Activated CD8-positive, alpha-beta memory T cell treated with anti-CD3 and anti-CD28 coated beads, Interleukin-2, amount 50 U/mL, for 4 hours (primary cell): ENCODE data around the gene CDADC1.
A peak's percentile ranks its signal among the peaks of the same experiment; 100 is the strongest.

Experiments used
- DNase-seq: peaks from one replicate; pipeline ENCODE4 v3.0.0-alpha.2; 2020

CDADC1 gene

DNA sequence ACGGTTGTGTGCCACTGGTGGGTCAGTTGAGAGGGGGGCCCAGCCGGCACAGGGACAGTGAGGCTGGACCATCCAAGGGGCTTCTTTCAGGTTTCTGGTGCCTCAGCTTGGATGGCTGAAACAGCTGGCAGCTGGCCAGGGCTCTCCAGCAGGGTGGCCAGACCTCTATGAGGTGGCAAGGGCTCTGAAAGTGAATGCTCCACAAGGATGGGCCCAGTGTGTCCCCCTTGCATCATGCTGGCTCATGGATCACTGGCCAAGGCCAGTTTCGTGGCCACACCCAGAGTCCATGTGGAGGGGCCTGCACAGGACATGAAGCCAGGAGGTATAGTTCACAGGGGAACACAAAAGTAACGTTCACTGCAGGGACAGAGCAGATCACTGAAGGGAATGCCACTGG lies 49.6 kb downstream of the CDADC1 start:
- no peak for DNase-seq

DNA sequence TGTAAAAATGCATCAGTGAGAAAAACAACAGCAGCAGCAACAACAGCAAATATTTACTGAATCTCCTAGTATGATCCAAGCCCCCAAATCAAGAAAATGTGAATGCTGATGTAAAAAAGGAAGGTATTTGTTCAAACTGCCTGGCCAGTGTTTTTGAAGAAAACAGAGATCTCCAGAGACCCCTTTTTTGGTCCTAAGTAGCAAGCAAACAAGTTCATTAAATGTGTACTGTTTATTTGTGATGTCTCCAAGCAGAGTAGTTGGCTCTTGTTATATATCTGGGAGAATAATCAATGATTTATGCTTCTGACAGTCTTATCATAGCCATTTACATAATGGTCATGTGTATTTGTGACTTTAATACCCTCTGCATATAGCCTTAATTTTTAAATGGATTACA lies 50.7 kb downstream of the CDADC1 start:
- DNase-seq, result no peak

DNA sequence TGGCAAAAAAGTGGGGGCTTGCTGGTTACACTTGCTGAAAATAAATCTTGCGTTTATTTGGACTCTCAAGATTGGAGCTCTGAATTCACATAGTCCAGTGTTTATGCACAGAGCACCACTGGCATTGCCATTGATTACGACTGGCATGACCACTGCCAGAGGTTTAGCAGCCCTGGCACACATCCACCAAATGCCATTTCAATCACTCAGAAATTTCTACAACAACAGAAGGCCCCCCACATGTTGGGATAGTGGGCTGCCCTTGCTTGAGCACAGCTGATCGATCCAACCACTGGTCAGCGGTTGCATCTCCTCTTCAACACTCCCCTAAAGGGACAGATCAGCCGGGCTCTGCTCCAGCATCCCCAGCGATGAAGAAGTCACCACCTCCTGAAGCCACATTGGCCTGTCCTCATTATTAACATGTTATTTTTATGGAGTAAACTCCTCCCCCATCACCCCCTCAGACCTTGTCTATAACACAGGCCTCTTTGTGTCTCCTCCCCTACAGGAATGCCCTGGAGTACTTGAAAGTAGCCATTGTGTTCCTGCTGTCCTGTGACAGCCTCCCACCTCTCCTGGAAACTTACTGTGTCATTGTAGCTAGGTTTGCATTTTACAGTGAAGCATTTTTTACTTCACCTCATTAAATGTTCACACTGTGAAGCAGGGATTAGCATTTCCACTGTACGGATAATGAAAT lies 51.3 kb downstream of the CDADC1 start:
- DNase-seq, result no peak

GRCh38 chr13:49300276-49300675 lies 52.6 kb downstream of the CDADC1 start:
- no peak for DNase-seq

GRCh38 chr13:49300739-49301589 lies 53.2 kb downstream of the CDADC1 start:
- DNase-seq, result peak; percentile 61

DNA sequence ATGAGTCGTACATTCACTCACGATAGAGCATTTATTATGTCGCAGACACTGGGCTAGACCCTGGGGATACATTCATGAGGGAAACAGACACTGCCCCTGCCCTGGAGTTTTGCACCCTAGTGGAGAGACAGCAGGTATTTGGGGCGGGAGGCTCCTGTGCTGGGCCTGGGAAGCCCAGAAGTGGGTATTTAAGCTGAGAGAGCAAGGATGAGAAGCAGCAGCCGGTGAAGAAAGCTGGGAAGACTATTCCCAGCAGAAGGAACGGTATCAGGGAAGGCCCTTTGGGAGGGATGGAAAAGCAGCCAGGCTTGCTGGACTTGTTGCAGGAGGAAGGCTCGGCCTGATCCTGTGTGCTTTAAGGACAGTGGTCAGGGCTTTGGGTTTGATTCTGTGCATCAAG lies 54.5 kb downstream of the CDADC1 start:
- DNase-seq, result no peak

DNA sequence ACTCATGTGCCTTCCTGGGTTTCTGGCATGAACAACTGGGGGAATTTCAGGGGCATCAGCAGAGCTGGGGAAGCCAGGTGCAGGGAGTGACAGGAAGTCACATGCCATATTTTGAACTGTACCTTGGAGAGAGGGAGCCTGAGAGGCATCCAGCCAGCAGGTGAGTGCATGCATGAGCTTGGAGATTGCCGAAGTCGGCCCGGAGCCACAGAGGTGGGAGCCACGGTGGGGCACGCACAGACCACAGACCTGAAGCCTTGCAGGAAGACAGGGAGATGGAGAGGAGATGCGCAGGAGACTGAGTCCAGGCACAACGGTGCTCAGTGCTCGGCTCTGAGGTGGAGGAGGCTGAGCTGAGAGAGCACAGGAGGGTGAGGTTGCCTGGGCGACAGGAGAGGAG lies 55.1 kb downstream of the CDADC1 start:
- DNase-seq, result no peak

GRCh38 chr13:49303533-49304252 lies 56.0 kb downstream of the CDADC1 start:
- no peak for DNase-seq

DNA sequence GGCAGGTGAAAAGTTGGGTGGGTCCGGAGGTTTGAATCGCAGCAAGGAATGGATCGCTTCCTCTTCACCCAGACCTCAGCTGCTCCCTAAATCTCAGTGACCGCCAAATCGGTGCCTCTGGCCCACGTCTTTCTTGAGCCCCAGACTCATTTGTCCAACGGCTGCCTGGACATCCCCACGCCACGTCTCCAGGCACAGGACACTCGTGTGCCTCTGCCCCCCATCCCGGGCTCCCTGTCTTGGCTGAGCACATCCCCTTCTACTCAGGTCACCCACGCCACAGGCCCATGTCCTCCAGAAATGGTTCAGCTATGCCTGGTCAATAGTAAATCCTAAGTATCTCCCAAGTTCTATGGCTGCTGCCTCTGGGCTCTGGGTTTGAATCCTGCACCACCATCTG lies 56.6 kb downstream of the CDADC1 start:
- no peak for DNase-seq

DNA sequence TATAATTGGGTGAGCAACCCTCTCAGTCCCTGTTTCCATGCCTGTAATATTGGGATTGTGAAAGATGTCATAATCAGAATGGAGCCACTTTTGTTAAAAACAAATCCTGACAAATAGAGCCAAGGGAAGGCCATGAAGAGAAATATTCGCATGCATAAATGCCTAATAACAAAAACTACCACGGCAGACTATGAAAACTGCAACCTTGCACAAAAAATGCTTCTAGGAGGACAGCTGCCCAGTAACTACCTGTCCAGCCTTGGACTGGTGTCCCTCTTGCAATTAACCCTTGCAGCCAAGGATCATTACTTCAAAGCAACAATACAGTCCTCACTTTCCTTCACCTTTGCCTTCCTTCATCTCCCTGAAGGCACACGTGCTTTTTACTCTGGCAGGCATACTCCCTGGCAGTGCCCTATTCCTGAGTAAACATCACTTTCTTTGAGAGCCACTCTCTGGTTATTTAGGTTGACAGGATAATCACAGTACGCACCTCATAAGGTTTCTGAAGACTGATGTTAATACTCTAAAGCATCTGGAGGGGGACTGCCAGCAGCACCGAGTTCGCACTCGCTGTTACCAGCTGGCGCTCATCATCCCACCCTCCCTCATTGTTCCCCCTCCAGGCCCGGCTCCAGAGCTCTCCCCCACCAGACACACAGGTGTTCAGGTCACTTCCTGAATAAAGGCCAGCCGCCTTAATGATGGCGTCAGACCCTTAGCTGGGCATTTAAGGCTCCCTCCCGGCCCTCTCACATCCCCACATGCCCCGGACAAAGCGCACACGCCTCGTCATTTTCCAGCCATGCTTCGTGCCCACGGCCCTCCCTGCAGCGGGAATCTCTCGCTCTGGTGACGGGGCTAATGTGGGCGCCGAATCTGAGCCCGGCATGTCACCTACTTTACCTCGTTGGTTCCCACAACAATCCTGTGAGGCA lies 57.3 kb downstream of the CDADC1 start:
- DNase-seq, result no peak

GRCh38 chr13:49305792-49306425 lies 58.2 kb downstream of the CDADC1 start:
- DNase-seq, result no peak

DNA sequence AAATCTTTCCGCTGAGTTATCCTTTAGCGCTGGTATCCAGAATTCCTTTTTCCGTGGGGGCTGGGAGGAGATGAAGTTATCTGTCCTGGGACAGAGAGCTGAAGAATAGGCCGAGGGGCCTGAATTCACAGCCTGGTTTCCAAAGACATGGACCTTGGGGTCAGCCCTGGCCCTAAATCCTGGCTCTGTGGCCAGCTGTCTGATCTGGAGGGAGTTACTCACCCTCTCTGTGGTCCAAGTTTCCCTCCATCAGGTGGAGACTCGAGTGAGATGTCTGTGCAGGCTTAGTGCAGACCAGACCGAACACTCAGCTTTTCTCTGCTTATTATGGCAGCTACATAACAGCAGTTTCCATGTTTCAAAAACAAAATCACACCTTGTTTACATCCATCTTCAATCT lies 59.6 kb downstream of the CDADC1 start:
- no peak for DNase-seq

DNA sequence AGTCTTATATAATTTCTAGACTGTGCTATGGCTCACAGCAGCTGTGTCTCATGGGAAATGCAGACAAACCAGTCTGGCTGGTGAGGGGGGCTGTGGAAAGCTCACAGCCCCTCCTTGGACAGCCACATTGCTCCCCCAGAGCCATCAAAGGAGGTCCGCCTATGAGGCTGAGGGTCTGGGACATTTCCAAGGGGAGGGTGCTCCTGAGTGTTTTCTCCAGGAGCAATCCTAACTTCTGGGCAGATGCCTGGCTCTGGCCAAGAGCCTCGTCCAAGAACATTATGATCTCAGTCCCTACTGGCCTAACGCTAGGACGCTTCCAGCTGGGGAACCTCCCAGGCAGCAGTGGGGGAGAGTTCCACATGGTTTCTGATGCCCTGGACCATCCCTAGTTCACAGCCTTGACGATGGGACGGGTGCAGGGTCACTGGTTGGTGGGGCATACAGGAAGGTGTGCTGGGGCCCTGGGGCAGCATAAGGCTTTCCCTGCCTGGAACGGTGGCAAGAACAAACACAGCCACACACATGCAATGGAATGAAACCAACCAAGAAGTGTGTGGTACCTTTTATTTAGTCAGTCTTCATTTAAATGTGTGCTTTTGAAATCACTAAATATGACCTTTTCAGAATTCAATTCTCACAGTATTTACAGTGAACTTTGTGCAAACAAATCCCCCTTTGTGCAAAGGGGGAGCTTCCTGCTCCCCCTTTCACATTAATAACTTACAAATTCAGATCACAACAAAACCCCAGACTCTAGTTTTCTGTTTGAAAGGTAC lies 60.6 kb downstream of the CDADC1 start:
- no peak for DNase-seq

- no peak for DNase-seq
These were observed 61.2 kb downstream of the CDADC1 start for GRCh38 chr13:49308921-49309408.

DNA sequence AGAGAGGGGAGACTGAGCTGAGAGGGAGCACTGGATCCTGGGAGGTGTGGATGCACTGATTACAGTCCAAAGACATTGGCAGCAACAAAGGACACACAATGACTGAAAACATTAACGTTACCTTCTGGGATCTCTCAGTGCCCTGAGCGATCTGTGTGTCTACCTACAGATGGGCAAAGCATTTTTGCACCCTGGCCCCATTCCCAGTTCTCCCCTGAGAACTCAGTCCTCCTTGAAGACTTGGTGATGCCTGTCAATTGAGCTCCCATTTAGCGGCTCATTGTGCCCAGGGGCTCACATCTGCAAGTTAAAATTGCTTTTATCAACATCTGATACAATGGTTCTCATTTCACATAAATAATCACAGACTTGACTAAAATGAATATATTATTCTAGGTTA lies 62.5 kb downstream of the CDADC1 start:
- DNase-seq, result no peak

DNA sequence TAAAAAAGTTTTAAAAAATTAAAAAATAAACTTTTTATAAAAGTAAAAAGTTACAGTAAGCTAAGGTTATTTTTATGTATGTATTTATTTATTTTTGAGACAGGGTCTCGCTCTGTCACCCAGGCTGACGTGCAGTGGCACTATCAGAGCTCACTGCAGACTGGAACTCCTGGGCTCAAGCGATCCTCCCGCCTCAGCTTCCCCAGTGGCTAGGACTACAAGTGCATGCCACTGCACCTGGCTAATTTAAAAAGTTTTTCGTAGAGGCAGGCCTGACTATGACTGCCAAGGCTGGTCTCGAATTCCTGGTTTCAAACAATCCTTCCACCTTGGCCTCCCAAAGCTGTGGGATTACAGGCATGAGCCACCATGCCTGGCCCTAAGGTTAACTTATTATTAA lies 64.1 kb downstream of the CDADC1 start:
- DNase-seq, result no peak

- no peak for DNase-seq
These were observed 66.7 kb downstream of the CDADC1 start for GRCh38 chr13:49314344-49314882.

- DNase-seq, result no peak
These were observed 67.4 kb downstream of the CDADC1 start for GRCh38 chr13:49315036-49315565.

- no peak for DNase-seq
These were observed 68.2 kb downstream of the CDADC1 start for GRCh38 chr13:49315756-49316482.

DNA sequence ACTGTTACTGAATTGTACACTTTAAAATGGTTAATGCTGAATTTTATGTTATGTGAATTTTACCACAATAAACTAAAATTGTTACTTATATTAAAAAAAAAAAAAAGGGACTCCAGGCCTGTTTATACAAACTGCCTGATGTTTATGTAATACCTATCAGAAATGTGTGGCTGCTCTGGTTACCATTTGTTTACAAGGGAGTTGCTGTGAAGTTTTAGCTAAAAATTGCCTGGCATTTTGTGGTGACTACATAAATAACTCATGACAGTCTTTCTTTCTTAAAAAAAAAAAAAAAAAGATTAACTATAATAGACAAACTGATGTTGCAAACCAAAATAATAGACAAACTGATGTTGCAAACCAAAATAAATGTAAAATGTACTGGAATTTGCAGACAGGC lies 71.8 kb downstream of the CDADC1 start:
- no peak for DNase-seq
